Skeletal muscle tissue (tissue), 4 donors: ENCODE measurements around the gene USP3. TPM values are rescaled to one million over a fixed set of nuclear protein-coding genes. Genes with fewer than 3 reads are reported as not detected.

Experiments used
- H3K27ac ChIP-seq: one replicate; pipeline ENCODE4 v1.7.0; 2013; ENCODE audit warnings: mild to moderate bottlenecking, low read depth, low read length, inconsistent platforms
- H3K27me3 ChIP-seq, 3 donors: one replicate each; pipeline ENCODE4 v1.7.0; 2013; ENCODE audit warnings: low read length in 3 of 3; ENCODE audit not compliant: control insufficient read depth in 3 of 3, insufficient read depth in 3 of 3
- H3K36me3 ChIP-seq, 3 donors: one replicate each; pipeline ENCODE4 v1.7.0; 2013; ENCODE audit warnings: low read length in 3 of 3; ENCODE audit not compliant: control insufficient read depth in 3 of 3, insufficient read depth in 3 of 3
- H3K4me1 ChIP-seq, 3 donors: one replicate each; pipeline ENCODE4 v1.7.0; 2013; ENCODE audit warnings: low read length in 3 of 3, mild to moderate bottlenecking in 3 of 3; ENCODE audit not compliant: control insufficient read depth in 3 of 3, insufficient read depth in 3 of 3
- H3K4me3 ChIP-seq, 3 donors: one replicate each; pipeline ENCODE4 v1.7.0; 2013; ENCODE audit warnings: low read length in 3 of 3
- H3K9ac ChIP-seq, 3 donors: one replicate each; pipeline ENCODE4 v1.7.0; 2013; ENCODE audit warnings: low read length in 3 of 3, mild to moderate bottlenecking in 3 of 3, moderate library complexity in 2 of 3, low read depth in 1 of 3
- H3K9me3 ChIP-seq, 3 donors: one replicate each; pipeline ENCODE4 v1.7.0; 2013; ENCODE audit warnings: low read length in 3 of 3; ENCODE audit not compliant: control insufficient read depth in 3 of 3
- total RNA-seq: library from RNA; depleted of rRNA; stranded (reverse); fragments of >200 nt; gene quantifications from one replicate; pipeline ENCODE4 v1.2.3, GENCODE V29; 2014
- donor health status: Osteomylitis.

Gene USP3
- total RNA-seq, 1 donor from 2014 or later: 33.4 TPM

DNA sequence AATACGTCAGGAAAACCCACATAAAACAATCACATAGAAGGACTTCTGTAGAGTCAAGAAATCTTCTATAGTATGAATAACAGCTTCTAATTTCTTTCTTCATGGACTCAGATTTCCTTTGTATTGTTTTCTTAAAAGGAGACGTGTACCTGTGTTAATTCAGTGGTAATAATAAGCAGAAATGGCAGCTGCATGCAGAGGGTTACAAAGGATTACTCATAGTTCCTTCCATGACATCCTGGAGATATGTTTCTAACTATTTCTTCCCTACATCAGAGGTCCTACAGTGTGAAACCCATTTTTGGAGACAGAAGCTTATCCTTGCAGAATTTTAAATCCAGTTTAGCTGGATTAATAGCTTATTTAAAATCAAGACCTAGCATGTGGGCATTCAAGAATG, 128.9 kb downstream of the USP3 start:
- H3K4me1 ChIP-seq: no peaks in the 10 kb centered on the region
- no peak overlapping the region for H3K27ac ChIP-seq
- H3K9me3 ChIP-seq: no peaks in the 10 kb centered on the region
- no peak overlapping the region for H3K9ac ChIP-seq
- H3K27me3 ChIP-seq: no peaks in the 10 kb centered on the region
- H3K4me3 ChIP-seq: no peak overlapping the region
- peaks cover 42 to 80% (median 78%) of the 10 kb centered on the region in 3 donors for H3K36me3 ChIP-seq

DNA sequence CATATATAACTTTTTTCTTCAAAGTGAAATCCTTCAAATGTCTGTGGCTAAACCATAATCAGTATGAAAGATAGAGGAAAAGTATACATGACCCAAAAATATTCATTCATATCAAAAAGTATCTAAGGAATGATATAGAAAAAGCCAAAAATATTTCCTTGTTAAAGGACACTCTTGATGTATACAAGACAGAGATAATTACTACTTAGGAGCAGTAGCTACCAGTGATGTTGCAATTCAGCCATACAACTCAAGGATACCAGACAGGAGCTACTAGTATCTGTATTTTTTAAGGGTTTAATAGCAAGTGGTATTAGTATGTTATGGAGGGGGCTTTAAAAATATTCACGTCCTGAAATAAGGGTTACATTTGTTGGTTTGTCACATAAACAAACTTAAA, 129.8 kb downstream of the USP3 start:
- H3K9ac ChIP-seq: no peak overlapping the region
- no peaks in the 10 kb centered on the region for H3K27me3 ChIP-seq
- H3K9me3 ChIP-seq: no peaks in the 10 kb centered on the region
- peaks cover 47 to 84% (median 81%) of the 10 kb centered on the region in 3 donors for H3K36me3 ChIP-seq
- no peak overlapping the region for H3K27ac ChIP-seq
- no peak overlapping the region for H3K4me3 ChIP-seq
- H3K4me1 ChIP-seq: no peaks in the 10 kb centered on the region

DNA sequence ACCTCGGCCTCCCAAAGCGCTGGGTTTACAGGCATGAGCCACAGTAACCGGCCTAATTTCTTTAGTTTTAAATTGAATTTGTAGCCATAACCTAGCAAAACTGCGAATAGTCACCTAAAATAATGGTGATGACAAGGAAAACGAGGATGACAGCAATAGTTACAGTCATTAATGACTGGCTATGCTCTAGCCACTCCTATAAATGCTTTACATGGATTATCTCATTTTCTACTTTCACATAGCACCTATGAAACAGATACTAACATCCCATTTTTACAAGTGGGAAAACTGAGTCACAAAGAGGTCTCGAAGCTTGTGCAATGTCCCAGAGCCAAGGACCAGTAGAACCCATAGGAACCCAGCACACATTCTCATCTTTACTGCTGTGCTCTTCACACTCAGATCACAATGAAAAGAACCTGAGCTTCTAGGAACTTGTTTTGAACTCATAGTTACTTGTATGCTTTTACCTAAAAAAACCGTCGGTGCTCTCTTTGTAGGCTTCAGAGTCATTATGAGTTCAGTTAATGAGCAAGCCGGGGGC, 132.2 kb downstream of the USP3 start:
- Histone ChIP-seq H3K4me1 (no peaks in the 10 kb centered on the region), H3K27ac (no peak overlapping the region), H3K27me3 (no peaks in the 10 kb centered on the region), H3K4me3 (no peak overlapping the region), H3K36me3 (peaks cover 59 to 86% (median 84%) of the 10 kb centered on the region in 3 donors), H3K9ac (no peak overlapping the region), H3K9me3 (no peaks in the 10 kb centered on the region)

DNA sequence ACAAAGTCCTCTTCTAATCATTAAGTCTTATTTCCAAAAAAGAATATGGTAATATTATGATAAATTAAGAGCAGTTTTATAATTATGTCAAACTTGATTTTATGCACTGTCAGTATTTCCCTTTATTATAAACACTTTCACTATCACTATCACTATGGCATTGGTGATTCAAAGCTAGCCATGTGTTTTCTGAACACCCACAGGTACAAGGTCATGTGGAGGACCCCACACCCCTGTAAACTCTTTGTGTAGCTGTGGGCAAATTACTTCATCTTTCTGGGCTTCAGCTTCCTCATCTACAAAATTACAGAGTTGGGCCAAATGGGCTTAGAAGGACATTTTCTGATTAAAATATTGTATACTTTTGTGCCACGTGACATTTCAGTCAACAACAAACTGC, 134.4 kb downstream of the USP3 start:
- Histone ChIP-seq H3K27ac (no peak overlapping the region), H3K4me3 (no peak overlapping the region), H3K27me3 (no peaks in the 10 kb centered on the region), H3K36me3 (peaks cover 48 to 83% (median 75%) of the 10 kb centered on the region in 3 donors), H3K9me3 (no peaks in the 10 kb centered on the region), H3K9ac (no peak overlapping the region), H3K4me1 (no peaks in the 10 kb centered on the region)

DNA sequence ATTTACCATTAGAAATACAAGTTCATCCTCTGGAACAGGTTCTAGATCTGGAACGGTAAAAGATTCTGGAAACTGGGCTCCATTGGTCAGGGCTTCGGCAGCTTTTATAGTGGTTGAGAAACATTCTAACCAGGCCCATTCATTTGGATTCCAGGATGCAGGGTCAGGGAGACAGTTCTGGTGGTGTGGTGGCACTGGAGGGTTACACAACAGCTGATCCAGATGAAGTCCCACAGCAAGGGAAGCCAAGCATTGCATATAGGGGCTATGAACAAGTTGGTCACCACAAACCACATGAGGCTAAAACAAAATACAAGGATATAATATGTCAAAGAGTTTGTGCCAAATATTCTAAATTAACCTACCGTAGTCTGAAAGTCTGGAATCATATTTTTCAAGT, 135.8 kb downstream of the USP3 start:
- Histone ChIP-seq H3K27ac (no peak overlapping the region), H3K36me3 (peaks cover 39 to 82% (median 76%) of the 10 kb centered on the region in 3 donors), H3K4me3 (no peak overlapping the region), H3K27me3 (no peaks in the 10 kb centered on the region), H3K9me3 (no peaks in the 10 kb centered on the region), H3K4me1 (no peaks in the 10 kb centered on the region), H3K9ac (no peak overlapping the region)

Other genes with a start within 250 kb of the USP3 start
- 15.1 TPM for gene APH1B, start 227.0 kb upstream of the USP3 start, total RNA-seq
- 1.6 TPM for gene CA12, start 122.7 kb upstream of the USP3 start, total RNA-seq
- 17.7 TPM for gene FBXL22, start 92.8 kb downstream of the USP3 start, total RNA-seq